ENCODE data around the gene PRORP. TPM values are rescaled to one million over a fixed set of nuclear protein-coding genes. Genes with fewer than 3 reads are reported as not detected.

Gene PRORP
- total RNA-seq: 10 to 100 TPM; 18.6 to 30.7 (median 27.5) TPM
- long read RNA-seq, donor 1, full-length matches to known transcripts: 5 of 10 reads
- long read RNA-seq, donor 1, partial matches to known transcripts: 2 of 10 reads
- long read RNA-seq, donor 1, other reads (novel, unspliced or antisense): 3 of 10 reads
- long read RNA-seq, donor 2, full-length matches to known transcripts: 3 of 7 reads
- long read RNA-seq, donor 2, partial matches to known transcripts: 2 of 7 reads
- long read RNA-seq, donor 2, other reads (novel, unspliced or antisense): 2 of 7 reads

GRCh38 chr14:35121887-35122695 is at the start of gene PRORP, which contains the start of gene PPP2R3C:
Gene PRORP (plus strand): TSS chr14:35122552. CDS start chr14:35123246, 694 bp downstream.
Gene PPP2R3C (minus strand): TSS chr14:35121990. CDS start chr14:35121959, 31 bp downstream.
- no peaks in the 10 kb centered on the region for H3K36me3 ChIP-seq (ENCODE audit: low read depth)
- peak within 1 kb of the TSS; percentile 31 for H3K4me3 ChIP-seq
- ATAC-seq (peak; percentile 92), DNase-seq (peak; percentile 92 to 97 (median 93))
- peaks cover 25% of the 10 kb centered on the region for H3K4me1 ChIP-seq (ENCODE audit: low read depth)
- H3K9me3 ChIP-seq: no peaks in the 10 kb centered on the region
- intact Hi-C loops (cut with DNase I, micrococcal nuclease): loop anchor here in 1 of 2 donors (10.0 kb wide), 1 partner anchor 137 kb away; the partner anchor contains the start of gene SRP54
- TF ChIP-seq, protein P1, sequence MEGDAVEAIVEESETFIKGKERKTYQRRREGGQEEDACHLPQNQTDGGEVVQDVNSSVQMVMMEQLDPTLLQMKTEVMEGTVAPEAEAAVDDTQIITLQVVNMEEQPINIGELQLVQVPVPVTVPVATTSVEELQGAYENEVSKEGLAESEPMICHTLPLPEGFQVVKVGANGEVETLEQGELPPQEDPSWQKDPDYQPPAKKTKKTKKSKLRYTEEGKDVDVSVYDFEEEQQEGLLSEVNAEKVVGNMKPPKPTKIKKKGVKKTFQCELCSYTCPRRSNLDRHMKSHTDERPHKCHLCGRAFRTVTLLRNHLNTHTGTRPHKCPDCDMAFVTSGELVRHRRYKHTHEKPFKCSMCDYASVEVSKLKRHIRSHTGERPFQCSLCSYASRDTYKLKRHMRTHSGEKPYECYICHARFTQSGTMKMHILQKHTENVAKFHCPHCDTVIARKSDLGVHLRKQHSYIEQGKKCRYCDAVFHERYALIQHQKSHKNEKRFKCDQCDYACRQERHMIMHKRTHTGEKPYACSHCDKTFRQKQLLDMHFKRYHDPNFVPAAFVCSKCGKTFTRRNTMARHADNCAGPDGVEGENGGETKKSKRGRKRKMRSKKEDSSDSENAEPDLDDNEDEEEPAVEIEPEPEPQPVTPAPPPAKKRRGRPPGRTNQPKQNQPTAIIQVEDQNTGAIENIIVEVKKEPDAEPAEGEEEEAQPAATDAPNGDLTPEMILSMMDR (IDR thresholded peaks at IDR 0.05): no peak

- Histone ChIP-seq H3K4me3 (no peak overlapping the region), H3K4me1 (ENCODE audit: low read depth) (peaks cover 6% of the 10 kb centered on the region), H3K9me3 (no peaks in the 10 kb centered on the region), H3K36me3 (ENCODE audit: low read depth) (no peaks in the 10 kb centered on the region)
- TF ChIP-seq, protein P1 (IDR thresholded peaks at IDR 0.05): no peak
- ATAC-seq (no peak), DNase-seq (no peak)
- intact Hi-C loops (cut with DNase I, micrococcal nuclease): no loop called here
These were observed 48.9 kb upstream of the PRORP start for GRCh38 chr14:35073486-35073885.

- H3K4me3 ChIP-seq: no peak overlapping the region
- H3K9me3 ChIP-seq: no peaks in the 10 kb centered on the region
- peak; percentile 95 for ATAC-seq
- TF ChIP-seq, protein P1 (IDR thresholded peaks at IDR 0.05): no peak
- no peaks in the 10 kb centered on the region for H3K36me3 ChIP-seq (ENCODE audit: low read depth)
- intact Hi-C loops (cut with DNase I, micrococcal nuclease): no loop called here
- DNase-seq: peak in 1 of 3 donors; percentile 56
- H3K4me1 ChIP-seq (ENCODE audit: low read depth): peaks cover 15% of the 10 kb centered on the region
These were observed 44.3 kb upstream of the PRORP start for GRCh38 chr14:35078082-35078481.

DNA sequence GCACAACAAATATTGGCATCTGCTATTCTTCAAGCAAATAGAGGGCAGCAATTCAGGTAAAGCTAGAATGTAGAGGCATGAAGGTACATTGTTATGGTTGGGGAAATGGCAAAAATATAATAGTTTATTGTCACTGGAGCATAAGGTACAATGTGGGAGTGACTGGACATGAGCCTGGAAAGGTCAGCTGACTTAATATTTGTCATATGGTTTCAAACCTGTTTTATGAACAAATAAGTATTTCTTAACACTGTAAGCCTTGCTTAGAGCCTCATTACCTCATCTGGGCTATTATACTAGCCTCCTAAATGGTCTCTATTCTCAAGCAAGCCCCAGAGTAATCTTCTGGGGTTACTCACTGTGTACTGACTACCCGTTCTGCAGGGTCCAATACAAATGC is 42.6 kb upstream of the PRORP start:
- intact Hi-C loops (cut with DNase I, micrococcal nuclease): no loop called here
- Histone ChIP-seq H3K4me3 (no peak overlapping the region), H3K36me3 (ENCODE audit: low read depth) (no peaks in the 10 kb centered on the region), H3K9me3 (no peaks in the 10 kb centered on the region), H3K4me1 (ENCODE audit: low read depth) (peaks cover 20% of the 10 kb centered on the region)
- TF ChIP-seq, protein P1 (IDR thresholded peaks at IDR 0.05): no peak
- peak; percentile 54 for ATAC-seq
- no peak for DNase-seq

- Histone ChIP-seq H3K4me1 (ENCODE audit: low read depth) (peaks cover 19% of the 10 kb centered on the region), H3K4me3 (no peak overlapping the region), H3K9me3 (no peaks in the 10 kb centered on the region), H3K36me3 (ENCODE audit: low read depth) (no peaks in the 10 kb centered on the region)
- peak in 2 of 3 donors; percentile 38 to 42 for DNase-seq
- peak; percentile 84 for ATAC-seq
- TF ChIP-seq, protein P1 (IDR thresholded peaks at IDR 0.05): no peak
- intact Hi-C loops (cut with DNase I, micrococcal nuclease): no loop called here
These were observed 38.7 kb upstream of the PRORP start for GRCh38 chr14:35083530-35084150.
